GM23338 (cell line): ENCODE measurements around the gene C20orf141. TPM values are rescaled to one million over a fixed set of nuclear protein-coding genes. Genes with fewer than 3 reads are reported as not detected.
A peak's percentile ranks its signal among the peaks of the same experiment; 100 is the strongest.

Experiments
- ATAC-seq: fragments of 200-7000 bp; cut with Tn5 transposase; 3 replicates; pipeline ENCODE4 v1.9.1; 2020
- DNase-seq: peaks from one replicate; pipeline ENCODE4 v3.0.0-alpha.2; 2015; ENCODE audit warnings: low spot score
- H2AFZ ChIP-seq: fragments of 200-600 bp; sonication (generic); 2 replicates; pipeline ENCODE4 v1.8.0; 2016; ENCODE audit warnings: antibody characterized with exemption, mild to moderate bottlenecking, moderate library complexity
- H3F3A ChIP-seq: fragments of 200-600 bp; sonication (generic); replicated peaks from 2 replicates; pipeline ENCODE4 v1.8.0; 2017; ENCODE audit warnings: antibody characterized with exemption, mixed run types, low read depth
- H3K27ac ChIP-seq: fragments of 200-600 bp; sonication (generic); 2 replicates; pipeline ENCODE4 v1.6.1; 2016; ENCODE audit warnings: low read depth
- H3K27me3 ChIP-seq: fragments of 200-600 bp; sonication (generic); 2 replicates; pipeline ENCODE4 v1.8.0; 2016; ENCODE audit warnings: mild to moderate bottlenecking, mixed run types, moderate library complexity; ENCODE audit not compliant: insufficient read depth
- H3K36me3 ChIP-seq: fragments of 200-600 bp; sonication (generic); 2 replicates; pipeline ENCODE4 v1.8.0; 2016; ENCODE audit warnings: mild to moderate bottlenecking; ENCODE audit not compliant: insufficient read depth
- H3K4me1 ChIP-seq: fragments of 200-600 bp; sonication (generic); 2 replicates; pipeline ENCODE4 v1.8.0; 2016; ENCODE audit warnings: mild to moderate bottlenecking, moderate library complexity; ENCODE audit not compliant: insufficient read depth
- H3K4me2 ChIP-seq: fragments of 200-600 bp; sonication (generic); 2 replicates; pipeline ENCODE4 v1.7.1; 2017; ENCODE audit warnings: mixed run types
- H3K4me3 ChIP-seq: fragments of 200-600 bp; sonication (generic); 2 replicates; pipeline ENCODE4 v1.6.1; 2016; ENCODE audit warnings: mixed run types
- H3K79me2 ChIP-seq: fragments of 200-600 bp; sonication (generic); replicated peaks from 2 replicates; pipeline ENCODE4 v1.8.0; 2017; ENCODE audit warnings: mild to moderate bottlenecking; ENCODE audit not compliant: insufficient read depth
- H3K9me2 ChIP-seq: fragments of 200-600 bp; sonication (generic); 2 replicates; pipeline ENCODE4 v1.8.0; 2017; ENCODE audit not compliant: insufficient read depth
- H4K20me1 ChIP-seq: fragments of 200-600 bp; sonication (generic); replicated peaks from 2 replicates; pipeline ENCODE4 v1.8.0; 2017; ENCODE audit warnings: mild to moderate bottlenecking; ENCODE audit not compliant: insufficient read depth
- H3K27ac Mint-ChIP-seq: 2 replicates; pipeline ENCODE4 v1.8.0; 2020; ENCODE audit warnings: inconsistent platforms, mild to moderate bottlenecking, moderate library complexity, mixed read lengths
- H3K27me3 Mint-ChIP-seq: 3 replicates; pipeline ENCODE4 v1.8.0; 2022; ENCODE audit warnings: low read depth, mild to moderate bottlenecking, moderate library complexity, mixed read lengths, inconsistent platforms; ENCODE audit not compliant: insufficient read depth, poor library complexity
- H3K36me3 Mint-ChIP-seq: 3 replicates; pipeline ENCODE4 v1.8.0; 2021; ENCODE audit warnings: low read depth, mild to moderate bottlenecking, inconsistent platforms, moderate library complexity, mixed read lengths
- H3K4me1 Mint-ChIP-seq: 3 replicates; pipeline ENCODE4 v1.8.0; 2020; ENCODE audit warnings: mild to moderate bottlenecking, inconsistent platforms, mixed read lengths
- H3K4me3 Mint-ChIP-seq: 3 replicates; pipeline ENCODE4 v1.8.0; 2021; ENCODE audit warnings: moderate library complexity, mild to moderate bottlenecking, inconsistent platforms, mixed read lengths
- H3K9me3 Mint-ChIP-seq: 3 replicates; pipeline ENCODE4 v1.8.0; 2020; ENCODE audit warnings: moderate library complexity, mild to moderate bottlenecking, inconsistent platforms, mixed read lengths
- CREB1 ChIP-seq: fragments of 250-450 bp; sonication (Bioruptor Pico); IDR thresholded peaks from 2 replicates; pipeline ENCODE4 v1.5.0; 2020; ENCODE audit warnings: low read depth, mild to moderate bottlenecking, moderate library complexity
- CTCF ChIP-seq, 2 experiments: fragments of 200-600 bp in 1 of 2; sonication (generic) in 1 of 2; conservative IDR thresholded peaks; 2 replicates each; pipeline versions ENCODE4 v1.5.1 to v1.6.1; 2016 to 2017; ENCODE audit warnings: antibody characterized with exemption in 2 of 2, low read depth in 2 of 2, mild to moderate bottlenecking in 2 of 2, moderate library complexity in 1 of 2
- EZH2 ChIP-seq: fragments of 200-600 bp; sonication (generic); IDR thresholded peaks from one replicate; pipeline ENCODE4 v1.8.0; 2017; ENCODE audit warnings: antibody characterized with exemption, mild to moderate bottlenecking, low read depth; ENCODE audit not compliant: unreplicated experiment
- EZH2phosphoT487 ChIP-seq: fragments of 200-600 bp; sonication (generic); IDR thresholded peaks from one replicate; pipeline ENCODE4 v1.8.1; 2018; ENCODE audit warnings: antibody characterized with exemption; ENCODE audit not compliant: unreplicated experiment
- NANOG ChIP-seq: IDR thresholded peaks from 2 replicates; pipeline ENCODE4 v1.6.1; 2016; ENCODE audit warnings: antibody characterized with exemption, borderline replicate concordance
- POLR2AphosphoS5 ChIP-seq: IDR thresholded peaks from 2 replicates; pipeline ENCODE4 v1.6.1; 2016; ENCODE audit warnings: antibody characterized with exemption, low read depth
- ZNF114 ChIP-seq: fragments of 250-450 bp; sonication (Bioruptor Pico); IDR thresholded peaks from 2 replicates; pipeline ENCODE4 v1.5.0; 2020; ENCODE audit warnings: mild to moderate bottlenecking, moderate library complexity
- ZNF331 ChIP-seq: fragments of 250-450 bp; sonication (Bioruptor Pico); IDR thresholded peaks from 2 replicates; pipeline ENCODE4 v1.5.0; 2020; ENCODE audit warnings: low read depth, mild to moderate bottlenecking, moderate library complexity
- ZNF462 ChIP-seq: fragments of 250-450 bp; sonication (Bioruptor Pico); IDR thresholded peaks from 2 replicates; pipeline ENCODE4 v1.5.0; 2020; ENCODE audit warnings: mild to moderate bottlenecking, moderate library complexity
- polyA plus RNA-seq: library from polyadenylated mRNA; unstranded; fragments of >200 nt; fragmentation: Nextera tagmentation; extraction: Ambion mirVana; gene quantifications from 2 replicates; pipeline ENCODE4 v1.2.1, GENCODE V29; 2016
- total RNA-seq: library from RNA; depleted of rRNA; stranded (reverse); fragments of >200 nt; shearing (Covaris generic); gene quantifications from 2 replicates; pipeline ENCODE4 v1.2.3, GENCODE V29; 2014
- TF ChIP-seq, protein P1 (sequence below): IDR thresholded peaks from one replicate; pipeline ENCODE4 v1.6.1; 2018; ENCODE audit warnings: antibody characterized with exemption; ENCODE audit not compliant: unreplicated experiment

The C20orf141 gene
- total and polyA plus RNA-seq, 2 experiments from 2014 or later: not detected

GRCh38 chr20:2767768-2768631, 46.8 kb upstream of the C20orf141 start:
- Histone ChIP-seq H3K4me2 (no peak overlapping the region), H3K36me3 (no peaks in the 10 kb centered on the region), H3K9me2 (no peaks in the 10 kb centered on the region), H3K4me1 (no peaks in the 10 kb centered on the region; the same call in 1 of the 2 replicates), H3K27ac (no peak overlapping the region), H3K4me3 (no peak overlapping the region), H3K79me2 (no peaks in the 10 kb centered on the region), H3F3A (no peaks in the 10 kb centered on the region), H2AFZ (no peak overlapping the region), H4K20me1 (no peaks in the 10 kb centered on the region), H3K27me3 (no peaks in the 10 kb centered on the region)
- TF ChIP-seq ZNF114 (CRISPR knock-in tag): no peak
- TF ChIP-seq NANOG: no peak
- TF ChIP-seq, protein P1, sequence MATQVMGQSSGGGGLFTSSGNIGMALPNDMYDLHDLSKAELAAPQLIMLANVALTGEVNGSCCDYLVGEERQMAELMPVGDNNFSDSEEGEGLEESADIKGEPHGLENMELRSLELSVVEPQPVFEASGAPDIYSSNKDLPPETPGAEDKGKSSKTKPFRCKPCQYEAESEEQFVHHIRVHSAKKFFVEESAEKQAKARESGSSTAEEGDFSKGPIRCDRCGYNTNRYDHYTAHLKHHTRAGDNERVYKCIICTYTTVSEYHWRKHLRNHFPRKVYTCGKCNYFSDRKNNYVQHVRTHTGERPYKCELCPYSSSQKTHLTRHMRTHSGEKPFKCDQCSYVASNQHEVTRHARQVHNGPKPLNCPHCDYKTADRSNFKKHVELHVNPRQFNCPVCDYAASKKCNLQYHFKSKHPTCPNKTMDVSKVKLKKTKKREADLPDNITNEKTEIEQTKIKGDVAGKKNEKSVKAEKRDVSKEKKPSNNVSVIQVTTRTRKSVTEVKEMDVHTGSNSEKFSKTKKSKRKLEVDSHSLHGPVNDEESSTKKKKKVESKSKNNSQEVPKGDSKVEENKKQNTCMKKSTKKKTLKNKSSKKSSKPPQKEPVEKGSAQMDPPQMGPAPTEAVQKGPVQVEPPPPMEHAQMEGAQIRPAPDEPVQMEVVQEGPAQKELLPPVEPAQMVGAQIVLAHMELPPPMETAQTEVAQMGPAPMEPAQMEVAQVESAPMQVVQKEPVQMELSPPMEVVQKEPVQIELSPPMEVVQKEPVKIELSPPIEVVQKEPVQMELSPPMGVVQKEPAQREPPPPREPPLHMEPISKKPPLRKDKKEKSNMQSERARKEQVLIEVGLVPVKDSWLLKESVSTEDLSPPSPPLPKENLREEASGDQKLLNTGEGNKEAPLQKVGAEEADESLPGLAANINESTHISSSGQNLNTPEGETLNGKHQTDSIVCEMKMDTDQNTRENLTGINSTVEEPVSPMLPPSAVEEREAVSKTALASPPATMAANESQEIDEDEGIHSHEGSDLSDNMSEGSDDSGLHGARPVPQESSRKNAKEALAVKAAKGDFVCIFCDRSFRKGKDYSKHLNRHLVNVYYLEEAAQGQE: no peak
- TF ChIP-seq EZH2phosphoT487: no peak
- TF ChIP-seq ZNF331: no peak
- TF ChIP-seq CTCF (conservative IDR thresholded peaks at IDR 0.05; ENCODE audit: low read depth in 2 of 2): no peak
- TF ChIP-seq POLR2AphosphoS5: no peak
- TF ChIP-seq ZNF462: no peak
- no peak for TF ChIP-seq EZH2
- no peak for TF ChIP-seq CREB1 (CRISPR knock-in tag)
- Mint-ChIP-seq H3K27me3 (peaks cover 13% of the 10 kb centered on the region), H3K4me3 (no peak overlapping the region), H3K27ac (no peak overlapping the region), H3K36me3 (no peaks in the 10 kb centered on the region), H3K4me1 (peaks cover 2% of the 10 kb centered on the region; the same call in 1 of the 3 replicates), H3K9me3 (no peaks in the 10 kb centered on the region)
- DNase-seq: no peak
- ATAC-seq: peak; percentile 39
